ENCODE measurements around the gene CCDC40.

DNA sequence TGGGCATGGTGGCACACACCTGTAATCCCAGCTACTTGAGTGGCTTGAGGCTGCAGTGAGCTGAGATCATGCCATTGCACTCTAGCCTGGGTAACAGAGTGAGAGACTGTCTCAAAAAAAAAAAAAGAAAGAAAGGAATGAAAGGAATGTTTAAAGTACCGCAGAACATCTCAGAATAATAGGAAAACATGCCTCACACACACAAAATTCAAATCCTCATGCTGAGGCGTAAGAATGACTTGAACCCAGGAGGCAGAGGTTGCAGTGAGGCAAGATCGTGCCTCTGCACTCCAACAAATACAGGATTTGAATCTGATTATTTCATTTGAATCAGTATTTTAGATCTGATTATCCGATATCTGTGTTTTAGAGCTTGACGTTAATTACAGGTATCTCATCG is 43.6 kb downstream of the CCDC40 start:
- TF ChIP-seq CTCF (IDR thresholded peaks at IDR 0.05 in 8 of 11, conservative IDR thresholded peaks at IDR 0.05 in 3 of 11) (no peak), POLR2AphosphoS5 (IDR thresholded peaks at IDR 0.05) (no peak)

All from spleen (tissue), 7 donors.